GM23338 (cell line): Measurements from ENCODE around the gene RXFP3. TPM values are rescaled to one million over a fixed set of nuclear protein-coding genes. Genes with fewer than 3 reads are reported as not detected.

ENCODE experiments used
- ATAC-seq: fragments of 200-7000 bp; cut with Tn5 transposase; 3 replicates; pipeline ENCODE4 v1.9.1; 2020
- DNase-seq: peaks from one replicate; pipeline ENCODE4 v3.0.0-alpha.2; 2015; ENCODE audit warnings: low spot score
- H2AFZ ChIP-seq: fragments of 200-600 bp; sonication (generic); 2 replicates; pipeline ENCODE4 v1.8.0; 2016; ENCODE audit warnings: antibody characterized with exemption, mild to moderate bottlenecking, moderate library complexity
- H3F3A ChIP-seq: fragments of 200-600 bp; sonication (generic); replicated peaks from 2 replicates; pipeline ENCODE4 v1.8.0; 2017; ENCODE audit warnings: antibody characterized with exemption, mixed run types, low read depth
- H3K27ac ChIP-seq: fragments of 200-600 bp; sonication (generic); 2 replicates; pipeline ENCODE4 v1.6.1; 2016; ENCODE audit warnings: low read depth
- H3K27me3 ChIP-seq: fragments of 200-600 bp; sonication (generic); 2 replicates; pipeline ENCODE4 v1.8.0; 2016; ENCODE audit warnings: mild to moderate bottlenecking, mixed run types, moderate library complexity; ENCODE audit not compliant: insufficient read depth
- H3K36me3 ChIP-seq: fragments of 200-600 bp; sonication (generic); 2 replicates; pipeline ENCODE4 v1.8.0; 2016; ENCODE audit warnings: mild to moderate bottlenecking; ENCODE audit not compliant: insufficient read depth
- H3K4me1 ChIP-seq: fragments of 200-600 bp; sonication (generic); 2 replicates; pipeline ENCODE4 v1.8.0; 2016; ENCODE audit warnings: mild to moderate bottlenecking, moderate library complexity; ENCODE audit not compliant: insufficient read depth
- H3K4me2 ChIP-seq: fragments of 200-600 bp; sonication (generic); 2 replicates; pipeline ENCODE4 v1.7.1; 2017; ENCODE audit warnings: mixed run types
- H3K4me3 ChIP-seq: fragments of 200-600 bp; sonication (generic); 2 replicates; pipeline ENCODE4 v1.6.1; 2016; ENCODE audit warnings: mixed run types
- H3K79me2 ChIP-seq: fragments of 200-600 bp; sonication (generic); replicated peaks from 2 replicates; pipeline ENCODE4 v1.8.0; 2017; ENCODE audit warnings: mild to moderate bottlenecking; ENCODE audit not compliant: insufficient read depth
- H3K9me2 ChIP-seq: fragments of 200-600 bp; sonication (generic); 2 replicates; pipeline ENCODE4 v1.8.0; 2017; ENCODE audit not compliant: insufficient read depth
- H4K20me1 ChIP-seq: fragments of 200-600 bp; sonication (generic); replicated peaks from 2 replicates; pipeline ENCODE4 v1.8.0; 2017; ENCODE audit warnings: mild to moderate bottlenecking; ENCODE audit not compliant: insufficient read depth
- H3K27ac Mint-ChIP-seq: 2 replicates; pipeline ENCODE4 v1.8.0; 2020; ENCODE audit warnings: inconsistent platforms, mild to moderate bottlenecking, moderate library complexity, mixed read lengths
- H3K27me3 Mint-ChIP-seq: 3 replicates; pipeline ENCODE4 v1.8.0; 2022; ENCODE audit warnings: low read depth, mild to moderate bottlenecking, moderate library complexity, mixed read lengths, inconsistent platforms; ENCODE audit not compliant: insufficient read depth, poor library complexity
- H3K36me3 Mint-ChIP-seq: 3 replicates; pipeline ENCODE4 v1.8.0; 2021; ENCODE audit warnings: low read depth, mild to moderate bottlenecking, inconsistent platforms, moderate library complexity, mixed read lengths
- H3K4me1 Mint-ChIP-seq: 3 replicates; pipeline ENCODE4 v1.8.0; 2020; ENCODE audit warnings: mild to moderate bottlenecking, inconsistent platforms, mixed read lengths
- H3K4me3 Mint-ChIP-seq: 3 replicates; pipeline ENCODE4 v1.8.0; 2021; ENCODE audit warnings: moderate library complexity, mild to moderate bottlenecking, inconsistent platforms, mixed read lengths
- H3K9me3 Mint-ChIP-seq: 3 replicates; pipeline ENCODE4 v1.8.0; 2020; ENCODE audit warnings: moderate library complexity, mild to moderate bottlenecking, inconsistent platforms, mixed read lengths
- CREB1 ChIP-seq: fragments of 250-450 bp; sonication (Bioruptor Pico); IDR thresholded peaks from 2 replicates; pipeline ENCODE4 v1.5.0; 2020; ENCODE audit warnings: low read depth, mild to moderate bottlenecking, moderate library complexity
- CTCF ChIP-seq, 2 experiments: fragments of 200-600 bp in 1 of 2; sonication (generic) in 1 of 2; conservative IDR thresholded peaks; 2 replicates each; pipeline versions ENCODE4 v1.5.1 to v1.6.1; 2016 to 2017; ENCODE audit warnings: antibody characterized with exemption in 2 of 2, low read depth in 2 of 2, mild to moderate bottlenecking in 2 of 2, moderate library complexity in 1 of 2
- ETS1 ChIP-seq: IDR thresholded peaks from 2 replicates; pipeline ENCODE4 v1.6.1; 2016; ENCODE audit warnings: antibody characterized with exemption
- EZH2 ChIP-seq: fragments of 200-600 bp; sonication (generic); IDR thresholded peaks from one replicate; pipeline ENCODE4 v1.8.0; 2017; ENCODE audit warnings: antibody characterized with exemption, mild to moderate bottlenecking, low read depth; ENCODE audit not compliant: unreplicated experiment
- EZH2phosphoT487 ChIP-seq: fragments of 200-600 bp; sonication (generic); IDR thresholded peaks from one replicate; pipeline ENCODE4 v1.8.1; 2018; ENCODE audit warnings: antibody characterized with exemption; ENCODE audit not compliant: unreplicated experiment
- JUNB ChIP-seq: IDR thresholded peaks from one replicate; pipeline ENCODE4 v1.6.1; 2016; ENCODE audit warnings: antibody characterized with exemption; ENCODE audit not compliant: unreplicated experiment
- NANOG ChIP-seq: IDR thresholded peaks from 2 replicates; pipeline ENCODE4 v1.6.1; 2016; ENCODE audit warnings: antibody characterized with exemption, borderline replicate concordance
- POLR2AphosphoS5 ChIP-seq: IDR thresholded peaks from 2 replicates; pipeline ENCODE4 v1.6.1; 2016; ENCODE audit warnings: antibody characterized with exemption, low read depth
- STAT1 ChIP-seq: IDR thresholded peaks from one replicate; pipeline ENCODE4 v1.6.1; 2016; ENCODE audit warnings: antibody characterized with exemption; ENCODE audit not compliant: unreplicated experiment
- ZNF114 ChIP-seq: fragments of 250-450 bp; sonication (Bioruptor Pico); IDR thresholded peaks from 2 replicates; pipeline ENCODE4 v1.5.0; 2020; ENCODE audit warnings: mild to moderate bottlenecking, moderate library complexity
- ZNF331 ChIP-seq: fragments of 250-450 bp; sonication (Bioruptor Pico); IDR thresholded peaks from 2 replicates; pipeline ENCODE4 v1.5.0; 2020; ENCODE audit warnings: low read depth, mild to moderate bottlenecking, moderate library complexity
- ZNF462 ChIP-seq: fragments of 250-450 bp; sonication (Bioruptor Pico); IDR thresholded peaks from 2 replicates; pipeline ENCODE4 v1.5.0; 2020; ENCODE audit warnings: mild to moderate bottlenecking, moderate library complexity
- polyA plus RNA-seq: library from polyadenylated mRNA; unstranded; fragments of >200 nt; fragmentation: Nextera tagmentation; extraction: Ambion mirVana; gene quantifications from 2 replicates; pipeline ENCODE4 v1.2.1, GENCODE V29; 2016
- total RNA-seq: library from RNA; depleted of rRNA; stranded (reverse); fragments of >200 nt; shearing (Covaris generic); gene quantifications from 2 replicates; pipeline ENCODE4 v1.2.3, GENCODE V29; 2014
- TF ChIP-seq, protein P1 (sequence below): IDR thresholded peaks from one replicate; pipeline ENCODE4 v1.6.1; 2018; ENCODE audit warnings: antibody characterized with exemption; ENCODE audit not compliant: unreplicated experiment

RXFP3 gene
- total and polyA plus RNA-seq, 2 experiments from 2014 or later, result not detected

- H3K36me3 ChIP-seq, result 0 out of 2 replicates have a peak, but pooled peaks cover 14% of the 10 kb centered on the region
- H3F3A ChIP-seq, result no peaks in the 10 kb centered on the region
- DNase-seq (no peak), ATAC-seq (no peak)
- Mint-ChIP-seq H3K36me3 (peaks cover 29% of the 10 kb centered on the region), H3K27ac (no peak overlapping the region), H3K9me3 (peaks cover 42% of the 10 kb centered on the region), H3K4me1 (no peaks in the 10 kb centered on the region), H3K4me3 (no peak overlapping the region), H3K27me3 (no peaks in the 10 kb centered on the region)
- no peak overlapping the region for H3K4me3 ChIP-seq
- H3K27me3 ChIP-seq, result no peaks in the 10 kb centered on the region
- no peak overlapping the region for H2AFZ ChIP-seq
- peaks cover 2% of the 10 kb centered on the region; the same call in 1 of the 2 replicates for H3K9me2 ChIP-seq
- no peak overlapping the region for H3K4me2 ChIP-seq
- H3K79me2 ChIP-seq, result no peaks in the 10 kb centered on the region
- H3K27ac ChIP-seq, result no peak overlapping the region
- TF ChIP-seq JUNB (no peak), POLR2AphosphoS5 (no peak), ZNF331 (CRISPR knock-in tag) (no peak), ETS1 (no peak), CREB1 (CRISPR knock-in tag) (no peak), NANOG (no peak), CTCF (conservative IDR thresholded peaks at IDR 0.05; ENCODE audit: low read depth in 2 of 2) (no peak), EZH2phosphoT487 (no peak), ZNF462 (CRISPR knock-in tag) (no peak), EZH2 (no peak), STAT1 (no peak), ZNF114 (CRISPR knock-in tag) (no peak)
- TF ChIP-seq, protein P1, sequence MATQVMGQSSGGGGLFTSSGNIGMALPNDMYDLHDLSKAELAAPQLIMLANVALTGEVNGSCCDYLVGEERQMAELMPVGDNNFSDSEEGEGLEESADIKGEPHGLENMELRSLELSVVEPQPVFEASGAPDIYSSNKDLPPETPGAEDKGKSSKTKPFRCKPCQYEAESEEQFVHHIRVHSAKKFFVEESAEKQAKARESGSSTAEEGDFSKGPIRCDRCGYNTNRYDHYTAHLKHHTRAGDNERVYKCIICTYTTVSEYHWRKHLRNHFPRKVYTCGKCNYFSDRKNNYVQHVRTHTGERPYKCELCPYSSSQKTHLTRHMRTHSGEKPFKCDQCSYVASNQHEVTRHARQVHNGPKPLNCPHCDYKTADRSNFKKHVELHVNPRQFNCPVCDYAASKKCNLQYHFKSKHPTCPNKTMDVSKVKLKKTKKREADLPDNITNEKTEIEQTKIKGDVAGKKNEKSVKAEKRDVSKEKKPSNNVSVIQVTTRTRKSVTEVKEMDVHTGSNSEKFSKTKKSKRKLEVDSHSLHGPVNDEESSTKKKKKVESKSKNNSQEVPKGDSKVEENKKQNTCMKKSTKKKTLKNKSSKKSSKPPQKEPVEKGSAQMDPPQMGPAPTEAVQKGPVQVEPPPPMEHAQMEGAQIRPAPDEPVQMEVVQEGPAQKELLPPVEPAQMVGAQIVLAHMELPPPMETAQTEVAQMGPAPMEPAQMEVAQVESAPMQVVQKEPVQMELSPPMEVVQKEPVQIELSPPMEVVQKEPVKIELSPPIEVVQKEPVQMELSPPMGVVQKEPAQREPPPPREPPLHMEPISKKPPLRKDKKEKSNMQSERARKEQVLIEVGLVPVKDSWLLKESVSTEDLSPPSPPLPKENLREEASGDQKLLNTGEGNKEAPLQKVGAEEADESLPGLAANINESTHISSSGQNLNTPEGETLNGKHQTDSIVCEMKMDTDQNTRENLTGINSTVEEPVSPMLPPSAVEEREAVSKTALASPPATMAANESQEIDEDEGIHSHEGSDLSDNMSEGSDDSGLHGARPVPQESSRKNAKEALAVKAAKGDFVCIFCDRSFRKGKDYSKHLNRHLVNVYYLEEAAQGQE, result no peak
- no peaks in the 10 kb centered on the region for H4K20me1 ChIP-seq
- H3K4me1 ChIP-seq, result no peaks in the 10 kb centered on the region
Measured at GRCh38 chr5:33905381-33905780, 30.8 kb upstream of the RXFP3 start.
